ENCODE data around the gene OR1L4.

Gene OR1L4

GRCh38 chr9:122723690-122724089 is at the start of gene OR1L4:
Gene OR1L4, plus strand, starts transcription at chr9:122723990. Its CDS starts 0 bp downstream, at chr9:122723990.
- no peak for DNase-seq

- no peak for DNase-seq
Measured at GRCh38 chr9:122684851-122685250, 38.9 kb upstream of the OR1L4 start.

- no peak for DNase-seq
Measured at GRCh38 chr9:122695696-122696095, 28.1 kb upstream of the OR1L4 start.

GRCh38 chr9:122718038-122718437 is 5.8 kb upstream of the OR1L4 start:
- no peak for DNase-seq

GRCh38 chr9:122719218-122719617 is 4.6 kb upstream of the OR1L4 start:
- no peak for DNase-seq

GRCh38 chr9:122742003-122742402 is 18.2 kb downstream of the OR1L4 start, which contains the start of gene OR1L6:
Gene OR1L6, plus strand, starts transcription at chr9:122742303. Its CDS starts 7,545 bp downstream, at chr9:122749848.
- no peak for DNase-seq

GRCh38 chr9:122754825-122755224 is 31.0 kb downstream of the OR1L4 start:
- DNase-seq, result no peak

GRCh38 chr9:122767817-122768216 is 44.0 kb downstream of the OR1L4 start:
- DNase-seq, result no peak
